ENCODE measurements around the gene PPP2R2C.

PPP2R2C gene

GRCh38 chr4:6375620-6376295 is 96.7 kb downstream of the PPP2R2C start:
- DNase-seq, result no peak

GRCh38 chr4:6374575-6374974 is 97.8 kb downstream of the PPP2R2C start:
- DNase-seq, result no peak

- no peak for DNase-seq
Observed at GRCh38 chr4:6373541-6374410, 98.6 kb downstream of the PPP2R2C start.

- DNase-seq, result no peak
Observed at GRCh38 chr4:6372649-6373525, 99.5 kb downstream of the PPP2R2C start.

GRCh38 chr4:6371812-6372211 is 100.6 kb downstream of the PPP2R2C start:
- DNase-seq, result no peak

- DNase-seq, result no peak
Observed at GRCh38 chr4:6371271-6371670, 101.1 kb downstream of the PPP2R2C start.

GRCh38 chr4:6369924-6370645 is 102.3 kb downstream of the PPP2R2C start:
- DNase-seq, result no peak

- no peak for DNase-seq
Observed at GRCh38 chr4:6369511-6369910, 102.9 kb downstream of the PPP2R2C start.

- DNase-seq, result no peak
Observed at GRCh38 chr4:6369035-6369434, 103.4 kb downstream of the PPP2R2C start.

- DNase-seq, result no peak
Observed at GRCh38 chr4:6368601-6369000, 103.8 kb downstream of the PPP2R2C start.

- DNase-seq, result no peak
Observed at GRCh38 chr4:6368096-6368495, 104.3 kb downstream of the PPP2R2C start.

- DNase-seq, result no peak
Observed at GRCh38 chr4:6367371-6367851, 105.0 kb downstream of the PPP2R2C start.

- no peak for DNase-seq
Observed at GRCh38 chr4:6366581-6366980, 105.8 kb downstream of the PPP2R2C start.

GRCh38 chr4:6365545-6366086 is 106.8 kb downstream of the PPP2R2C start:
- DNase-seq, result no peak

GRCh38 chr4:6364581-6364980 is 107.8 kb downstream of the PPP2R2C start:
- no peak for DNase-seq

GRCh38 chr4:6364146-6364545 is 108.3 kb downstream of the PPP2R2C start:
- DNase-seq, result no peak

- no peak for DNase-seq
Observed at GRCh38 chr4:6362896-6363295, 109.5 kb downstream of the PPP2R2C start.

GRCh38 chr4:6362243-6362885 is 110.0 kb downstream of the PPP2R2C start:
- DNase-seq, result no peak

- DNase-seq, result no peak
Observed at GRCh38 chr4:6361076-6361784, 111.2 kb downstream of the PPP2R2C start.

GRCh38 chr4:6360385-6360784 is 112.0 kb downstream of the PPP2R2C start:
- no peak for DNase-seq

Data from NCI-H446 treated with DMSO at 0.1 percent for 48 hours (cell line).